ENCODE data around the gene POLR3E. TPM values are rescaled to one million over a fixed set of nuclear protein-coding genes. Genes with fewer than 3 reads are reported as not detected.
A peak's percentile ranks its signal among the peaks of the same experiment; 100 is the strongest.

POLR3E gene
- total RNA-seq, 1 donor = 19.2 TPM

GRCh38 chr16:22315979-22316378 lies 18.8 kb downstream of the POLR3E start:
- peaks cover 49% of the 10 kb centered on the region for H3K36me3 ChIP-seq (ENCODE audit: insufficient read depth, low read length)
- no peaks in the 10 kb centered on the region for H3K4me1 ChIP-seq (ENCODE audit: insufficient read depth, low read length)
- no peak for TF ChIP-seq CTCF (IDR thresholded peaks at IDR 0.05; ENCODE audit: extremely low read depth, low read depth, low read length)

GRCh38 chr16:22316411-22316811 lies 19.2 kb downstream of the POLR3E start:
- Histone ChIP-seq H3K4me1 (ENCODE audit: insufficient read depth, low read length) (no peaks in the 10 kb centered on the region), H4K20me1 (ENCODE audit: insufficient read depth, low read length) (peaks cover 7% of the 10 kb centered on the region), H3K27ac (ENCODE audit: low read depth, low read length) (no peak overlapping the region), H2AFZ (ENCODE audit: low read length) (no peak overlapping the region), H3K79me2 (ENCODE audit: insufficient read depth, low read length) (peaks cover 2% of the 10 kb centered on the region), H3K27me3 (ENCODE audit: insufficient read depth, low read length) (no peaks in the 10 kb centered on the region), H3K4me2 (ENCODE audit: insufficient read depth, low read length) (no peak overlapping the region), H3K36me3 (ENCODE audit: insufficient read depth, low read length) (peaks cover 49% of the 10 kb centered on the region), H3K9me3 (ENCODE audit: low read depth, low read length) (no peaks in the 10 kb centered on the region), H3K4me3 (ENCODE audit: insufficient read depth, low read length) (no peak overlapping the region)
- no peak for DNase-seq (ENCODE audit: insufficient read length, low spot score, missing footprints)
- no peak for TF ChIP-seq CTCF (IDR thresholded peaks at IDR 0.05; ENCODE audit: extremely low read depth, low read depth, low read length)

More at GRCh38 chr16:22315979-22316378, 18.8 kb downstream of the POLR3E start:
- Histone ChIP-seq H4K20me1 (ENCODE audit: insufficient read depth, low read length) (peaks cover 3% of the 10 kb centered on the region), H3K27me3 (ENCODE audit: insufficient read depth, low read length) (no peaks in the 10 kb centered on the region), H3K9me3 (ENCODE audit: low read depth, low read length) (no peaks in the 10 kb centered on the region), H3K27ac (ENCODE audit: low read depth, low read length) (no peak overlapping the region), H3K4me2 (ENCODE audit: insufficient read depth, low read length) (no peak overlapping the region), H3K4me3 (ENCODE audit: insufficient read depth, low read length) (no peak overlapping the region), H3K79me2 (ENCODE audit: insufficient read depth, low read length) (no peaks in the 10 kb centered on the region), H2AFZ (ENCODE audit: low read length) (no peak overlapping the region)
- no peak for DNase-seq (ENCODE audit: insufficient read length, low spot score, missing footprints)

GRCh38 chr16:22317001-22317530 lies 19.9 kb downstream of the POLR3E start:
- Histone ChIP-seq H2AFZ (ENCODE audit: low read length) (no peak overlapping the region), H3K4me2 (ENCODE audit: insufficient read depth, low read length) (no peak overlapping the region), H3K9me3 (ENCODE audit: low read depth, low read length) (no peaks in the 10 kb centered on the region), H3K79me2 (ENCODE audit: insufficient read depth, low read length) (peaks cover 8% of the 10 kb centered on the region), H3K27me3 (ENCODE audit: insufficient read depth, low read length) (no peaks in the 10 kb centered on the region), H3K36me3 (ENCODE audit: insufficient read depth, low read length) (peaks cover 54% of the 10 kb centered on the region), H3K27ac (ENCODE audit: low read depth, low read length) (no peak overlapping the region), H4K20me1 (ENCODE audit: insufficient read depth, low read length) (peaks cover 13% of the 10 kb centered on the region), H3K4me1 (ENCODE audit: insufficient read depth, low read length) (no peaks in the 10 kb centered on the region), H3K4me3 (ENCODE audit: insufficient read depth, low read length) (no peak overlapping the region)
- DNase-seq (ENCODE audit: insufficient read length, low spot score, missing footprints) = peak; percentile 68
- no peak for TF ChIP-seq CTCF (IDR thresholded peaks at IDR 0.05; ENCODE audit: extremely low read depth, low read depth, low read length)

- Histone ChIP-seq H3K9me3 (ENCODE audit: low read depth, low read length) (no peaks in the 10 kb centered on the region), H2AFZ (ENCODE audit: low read length) (no peak overlapping the region), H3K4me3 (ENCODE audit: insufficient read depth, low read length) (no peak overlapping the region), H3K27ac (ENCODE audit: low read depth, low read length) (no peak overlapping the region), H3K36me3 (ENCODE audit: insufficient read depth, low read length) (peaks cover 54% of the 10 kb centered on the region), H3K4me2 (ENCODE audit: insufficient read depth, low read length) (no peak overlapping the region), H3K4me1 (ENCODE audit: insufficient read depth, low read length) (no peaks in the 10 kb centered on the region), H3K79me2 (ENCODE audit: insufficient read depth, low read length) (peaks cover 8% of the 10 kb centered on the region), H3K27me3 (ENCODE audit: insufficient read depth, low read length) (no peaks in the 10 kb centered on the region), H4K20me1 (ENCODE audit: insufficient read depth, low read length) (peaks cover 17% of the 10 kb centered on the region)
- peak; percentile 21 for DNase-seq (ENCODE audit: insufficient read length, low spot score, missing footprints)
- TF ChIP-seq CTCF (IDR thresholded peaks at IDR 0.05; ENCODE audit: extremely low read depth, low read depth, low read length) = no peak
These were observed 20.4 kb downstream of the POLR3E start for GRCh38 chr16:22317625-22318024.

All from osteoblast (primary cell).